Transverse colon (tissue), 4 donors: ENCODE measurements around the gene WDR27. TPM values are rescaled to one million over a fixed set of nuclear protein-coding genes. Genes with fewer than 3 reads are reported as not detected.

Experiments used
- DNase-seq: peaks from one replicate; pipeline ENCODE4 v3.0.0-alpha.2; 2019
- H3K27ac ChIP-seq, 4 donors: fragments of 200-600 bp; sonication (generic); 2 replicates each; pipeline ENCODE4 v1.5.1; 2016 to 2018; ENCODE audit warnings: inconsistent platforms in 4 of 4
- H3K27me3 ChIP-seq: fragments of 200-600 bp; sonication (generic); 2 replicates; pipeline ENCODE4 v1.5.1; 2017; ENCODE audit warnings: inconsistent platforms
- H3K36me3 ChIP-seq, 4 donors: fragments of 200-600 bp; sonication (generic); 2 replicates each; pipeline ENCODE4 v1.5.1; 2017 to 2019; ENCODE audit warnings: inconsistent platforms in 4 of 4
- H3K4me1 ChIP-seq, 4 donors: fragments of 200-600 bp; sonication (generic); 2 replicates each; pipeline ENCODE4 v1.5.1; 2017 to 2020; ENCODE audit warnings: inconsistent platforms in 4 of 4
- H3K4me3 ChIP-seq, 4 donors: fragments of 200-600 bp; sonication (generic); 1 replicate in 1 of 4; 2 replicates in 3 of 4; pipeline versions ENCODE4 v1.5.1 to v1.6.1; 2017 to 2019; ENCODE audit warnings: inconsistent platforms in 4 of 4
- H3K9me3 ChIP-seq, 2 donors: fragments of 200-600 bp; sonication (generic); 2 replicates each; pipeline ENCODE4 v1.5.1; 2017 to 2019; ENCODE audit warnings: inconsistent platforms in 2 of 2
- EP300 ChIP-seq: sonication (generic); formaldehyde crosslinking; IDR thresholded peaks from one replicate; pipeline ENCODE4 v1.6.1; 2017; ENCODE audit warnings: antibody characterized with exemption, low read depth
- POLR2A ChIP-seq: fragments of 450-650 bp; IDR thresholded peaks from one replicate; pipeline ENCODE4 v1.6.1; 2016; ENCODE audit warnings: antibody characterized with exemption, mild to moderate bottlenecking, moderate library complexity
- POLR2AphosphoS5 ChIP-seq, 3 donors: sonication (generic); formaldehyde crosslinking; IDR thresholded peaks; one replicate each; pipeline ENCODE4 v1.6.1; 2016; ENCODE audit warnings: antibody characterized with exemption in 3 of 3
- WGBS, 2 donors: methylation state at CpG; one replicate each; pipeline ENCODE4 v1.1.5; 2018; ENCODE audit warnings: low coverage in 1 of 2; 5-methylcytosine and 5-hydroxymethylcytosine counted together
- in situ Hi-C, 4 donors: fragments of 200-750 bp; cut with MboI; loops; one replicate each; pipeline versions ENCODE4 v1.15.0 to v1.15.1; 2017; ENCODE audit warnings: low sequenced_read_pairs in 3 of 4, low pct_ligation_motif_present in 1 of 4, low pct_unique_long_range_greater_than_20kb in 1 of 4
- intact Hi-C: fragments of 100-400 bp; cut with DNase I; formaldehyde crosslinking; loops from one replicate; pipeline ENCODE4 v1.15.1; 2023; ENCODE audit warnings: low total_unique reads
- total RNA-seq, 4 donors: library from RNA; depleted of rRNA; stranded (reverse); fragments of >200 nt; gene quantifications; one replicate each; pipeline ENCODE4 v1.1.0, GENCODE V29; 2016
- TF ChIP-seq, protein P1 (sequence below), 5 experiments: fragments of 200-600 bp in 3 of 5; fragments of 450-650 bp in 2 of 5; sonication (generic) in 3 of 5; IDR thresholded peaks; 1 replicate in 2 of 5; 2 replicates in 3 of 5; pipeline ENCODE4 v1.5.1; 2016 to 2017; ENCODE audit warnings: antibody characterized with exemption in 5 of 5, inconsistent platforms in 3 of 5, mild to moderate bottlenecking in 2 of 5, moderate library complexity in 1 of 5

Gene WDR27
- total RNA-seq, 4 donors from 2014 or later: 44.9 to 75.0 (median 57.0) TPM

GRCh38 chr6:169457762-169458161, 244.1 kb downstream of the WDR27 start:
- in situ Hi-C loops (no loop called here), intact Hi-C loops (no loop called here)

GRCh38 chr6:169456840-169457239, 245.0 kb downstream of the WDR27 start:
- H3K9me3 ChIP-seq: peaks cover 0 to 3% of the 10 kb centered on the region in 2 donors
- TF ChIP-seq EP300 (no peak), POLR2AphosphoS5 (IDR thresholded peaks at IDR 0.05) (no peak), POLR2A (no peak)
- TF ChIP-seq, protein P1, sequence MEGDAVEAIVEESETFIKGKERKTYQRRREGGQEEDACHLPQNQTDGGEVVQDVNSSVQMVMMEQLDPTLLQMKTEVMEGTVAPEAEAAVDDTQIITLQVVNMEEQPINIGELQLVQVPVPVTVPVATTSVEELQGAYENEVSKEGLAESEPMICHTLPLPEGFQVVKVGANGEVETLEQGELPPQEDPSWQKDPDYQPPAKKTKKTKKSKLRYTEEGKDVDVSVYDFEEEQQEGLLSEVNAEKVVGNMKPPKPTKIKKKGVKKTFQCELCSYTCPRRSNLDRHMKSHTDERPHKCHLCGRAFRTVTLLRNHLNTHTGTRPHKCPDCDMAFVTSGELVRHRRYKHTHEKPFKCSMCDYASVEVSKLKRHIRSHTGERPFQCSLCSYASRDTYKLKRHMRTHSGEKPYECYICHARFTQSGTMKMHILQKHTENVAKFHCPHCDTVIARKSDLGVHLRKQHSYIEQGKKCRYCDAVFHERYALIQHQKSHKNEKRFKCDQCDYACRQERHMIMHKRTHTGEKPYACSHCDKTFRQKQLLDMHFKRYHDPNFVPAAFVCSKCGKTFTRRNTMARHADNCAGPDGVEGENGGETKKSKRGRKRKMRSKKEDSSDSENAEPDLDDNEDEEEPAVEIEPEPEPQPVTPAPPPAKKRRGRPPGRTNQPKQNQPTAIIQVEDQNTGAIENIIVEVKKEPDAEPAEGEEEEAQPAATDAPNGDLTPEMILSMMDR (IDR thresholded peaks at IDR 0.05): no peak
- H3K36me3 ChIP-seq: no peaks in the 10 kb centered on the region
- peaks cover 0 to 4% (median 0%) of the 10 kb centered on the region in 4 donors for H3K4me1 ChIP-seq
- in situ Hi-C loops: no loop called here
- intact Hi-C loops: no loop called here
- no peaks in the 10 kb centered on the region for H3K27me3 ChIP-seq
- 83 to 90% methylated on average over 1 to 12 of the region's 12 CpGs for WGBS, 2 donors
- no peak overlapping the region for H3K4me3 ChIP-seq
- no peak overlapping the region for H3K27ac ChIP-seq
- DNase-seq: no peak

More at GRCh38 chr6:169457762-169458161, 244.1 kb downstream of the WDR27 start:
- Histone ChIP-seq H3K27me3 (no peaks in the 10 kb centered on the region), H3K4me3 (no peak overlapping the region), H3K36me3 (no peaks in the 10 kb centered on the region), H3K4me1 (peaks cover 0 to 1% (median 0%) of the 10 kb centered on the region in 4 donors), H3K27ac (no peak overlapping the region), H3K9me3 (peaks cover 0 to 3% of the 10 kb centered on the region in 2 donors)
- DNase-seq: no peak
- WGBS, 2 donors: 88 to 92% methylated on average over 4 to 5 of the region's 5 CpGs
- TF ChIP-seq POLR2AphosphoS5 (IDR thresholded peaks at IDR 0.05) (no peak), POLR2A (no peak), EP300 (no peak)
- TF ChIP-seq, protein P1 (IDR thresholded peaks at IDR 0.05): no peak

DNA sequence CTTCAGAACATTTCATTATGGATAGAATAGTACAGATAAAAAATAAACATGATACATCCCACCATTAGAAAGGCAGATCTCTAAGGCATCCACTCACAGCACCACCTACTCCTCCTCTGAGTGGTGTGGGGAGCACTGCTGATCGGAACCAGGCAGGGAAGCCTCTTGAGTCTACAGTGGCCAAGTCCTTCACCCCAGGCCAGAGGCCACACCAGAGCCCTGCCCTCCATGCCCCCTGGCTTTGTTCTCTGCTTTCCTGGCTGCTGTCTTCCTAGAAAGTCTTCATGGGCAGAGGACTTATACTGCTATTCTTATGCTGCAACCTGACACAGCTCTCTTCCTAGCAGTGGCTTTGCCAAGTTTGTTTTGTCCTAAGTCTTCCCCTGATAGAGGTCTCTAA, 246.4 kb downstream of the WDR27 start:
- in situ Hi-C loops (no loop called here), intact Hi-C loops (no loop called here)
- Histone ChIP-seq H3K4me1 (peaks cover 0 to 4% (median 0%) of the 10 kb centered on the region in 4 donors), H3K36me3 (no peaks in the 10 kb centered on the region), H3K27ac (no peak overlapping the region), H3K27me3 (no peaks in the 10 kb centered on the region), H3K4me3 (no peak overlapping the region), H3K9me3 (peaks cover 0 to 3% of the 10 kb centered on the region in 2 donors)
- no peak for TF ChIP-seq POLR2AphosphoS5 (IDR thresholded peaks at IDR 0.05)
- TF ChIP-seq, protein P1 (IDR thresholded peaks at IDR 0.05): no peak
- no peak for TF ChIP-seq EP300
- TF ChIP-seq POLR2A: no peak
- 94% methylated on average over 1 of the region's 1 CpG; no CpG with 5 or more reads in 1 of the 2 donors for WGBS, 2 donors
- no peak for DNase-seq

GRCh38 chr6:169454872-169455204, 247.0 kb downstream of the WDR27 start:
- TF ChIP-seq EP300 (no peak), POLR2AphosphoS5 (IDR thresholded peaks at IDR 0.05) (no peak)
- 89% methylated on average over 10 of the region's 10 CpGs; no CpG with 5 or more reads in 1 of the 2 donors for WGBS, 2 donors
- Histone ChIP-seq H3K36me3 (no peaks in the 10 kb centered on the region), H3K27me3 (no peaks in the 10 kb centered on the region), H3K27ac (no peak overlapping the region), H3K9me3 (peaks cover 0 to 2% of the 10 kb centered on the region in 2 donors), H3K4me1 (peaks cover 0 to 4% (median 0%) of the 10 kb centered on the region in 4 donors), H3K4me3 (no peak overlapping the region)
- DNase-seq: no peak
- in situ Hi-C loops (no loop called here), intact Hi-C loops (no loop called here)

- DNase-seq: no peak
- Histone ChIP-seq H3K27ac (no peak overlapping the region), H3K9me3 (no peaks in the 10 kb centered on the region), H3K4me1 (peaks cover 0 to 4% (median 0%) of the 10 kb centered on the region in 4 donors), H3K27me3 (no peaks in the 10 kb centered on the region), H3K4me3 (no peak overlapping the region), H3K36me3 (no peaks in the 10 kb centered on the region)
- 65 to 80% methylated on average over 5 to 8 of the region's 8 CpGs for WGBS, 2 donors
- intact Hi-C loops: no loop called here
- in situ Hi-C loops: no loop called here
- TF ChIP-seq POLR2AphosphoS5 (IDR thresholded peaks at IDR 0.05): peak in 2 of 3 donors; percentile 49 to 68
- TF ChIP-seq, protein P1 (IDR thresholded peaks at IDR 0.05): no peak
Measured at GRCh38 chr6:169454204-169454871, 247.5 kb downstream of the WDR27 start.
